SK-N-SH treated with all-trans-retinoic acid at 6 μM for 48 hours (cell line): ENCODE measurements around the gene KCNMA1.

Experiments used
- ATAC-seq: fragments of 200-7000 bp; cut with Tn5 transposase; 3 replicates; pipeline ENCODE4 v1.9.1; 2020; ENCODE audit warnings: mild to moderate bottlenecking, moderate library complexity
- ARNTL ChIP-seq: fragments of 450-650 bp; formaldehyde crosslinking; IDR thresholded peaks from 2 replicates; pipeline ENCODE4 v1.5.0; 2020; ENCODE audit warnings: low read depth, mild to moderate bottlenecking, moderate library complexity, borderline replicate concordance
- BACH2 ChIP-seq: fragments of 250-450 bp; sonication (Bioruptor Pico); IDR thresholded peaks from 2 replicates; pipeline ENCODE4 v1.9.0; 2021; ENCODE audit warnings: mild to moderate bottlenecking, borderline replicate concordance
- CSDC2 ChIP-seq: fragments of 250-450 bp; sonication (Bioruptor Pico); IDR thresholded peaks from 2 replicates; pipeline ENCODE4 v1.5.0; 2020; ENCODE audit warnings: mild to moderate bottlenecking, moderate library complexity
- ESRRG ChIP-seq: fragments of 250-450 bp; sonication (Bioruptor Pico); IDR thresholded peaks from 2 replicates; pipeline ENCODE4 v1.6.1; 2021; ENCODE audit warnings: mild to moderate bottlenecking
- GLIS3 ChIP-seq: fragments of 250-450 bp; sonication (Bioruptor Pico); IDR thresholded peaks from 2 replicates; pipeline ENCODE4 v1.5.0; 2020; ENCODE audit warnings: mild to moderate bottlenecking, moderate library complexity
- ISL1 ChIP-seq: fragments of 250-450 bp; sonication (Bioruptor Pico); IDR thresholded peaks from 2 replicates; pipeline ENCODE4 v2.1.2; 2022; ENCODE audit warnings: mild to moderate bottlenecking, moderate library complexity
- OSR1 ChIP-seq: fragments of 250-450 bp; sonication (Bioruptor Pico); IDR thresholded peaks from 2 replicates; pipeline ENCODE4 v1.8.0; 2022; ENCODE audit warnings: moderate library complexity, mild to moderate bottlenecking, inconsistent platforms
- PPARA ChIP-seq: fragments of 250-450 bp; sonication (Bioruptor Pico); IDR thresholded peaks from 2 replicates; pipeline ENCODE4 v1.5.0; 2020; ENCODE audit warnings: mild to moderate bottlenecking, borderline replicate concordance
- RARB ChIP-seq: fragments of 250-450 bp; sonication (Bioruptor Pico); IDR thresholded peaks from 2 replicates; pipeline ENCODE4 v1.8.0; 2021; ENCODE audit warnings: mild to moderate bottlenecking, moderate library complexity
- SNAI2 ChIP-seq: fragments of 250-450 bp; sonication (Bioruptor Pico); IDR thresholded peaks from 2 replicates; pipeline ENCODE4 v1.5.0; 2020; ENCODE audit warnings: mild to moderate bottlenecking, moderate library complexity
- TCF4 ChIP-seq: fragments of 250-450 bp; sonication (Bioruptor Pico); IDR thresholded peaks from 2 replicates; pipeline ENCODE4 v1.8.0; 2021; ENCODE audit warnings: mild to moderate bottlenecking, moderate library complexity, borderline replicate concordance
- ZC3H10 ChIP-seq: fragments of 250-450 bp; sonication (Bioruptor Pico); IDR thresholded peaks from 2 replicates; pipeline ENCODE4 v1.5.1; 2021; ENCODE audit warnings: mild to moderate bottlenecking, moderate library complexity
- ZFP3 ChIP-seq: fragments of 250-450 bp; sonication (Bioruptor Pico); IDR thresholded peaks from 2 replicates; pipeline ENCODE4 v1.5.0; 2020; ENCODE audit warnings: mild to moderate bottlenecking, moderate library complexity
- ZFP30 ChIP-seq: fragments of 450-650 bp; formaldehyde crosslinking; IDR thresholded peaks from 2 replicates; pipeline ENCODE4 v1.5.0; 2022; ENCODE audit warnings: mild to moderate bottlenecking, moderate library complexity
- ZNF70 ChIP-seq: fragments of 450-650 bp; formaldehyde crosslinking; IDR thresholded peaks from 2 replicates; pipeline ENCODE4 v1.5.0; 2020; ENCODE audit warnings: mild to moderate bottlenecking, moderate library complexity
- ZNF8 ChIP-seq: fragments of 450-650 bp; formaldehyde crosslinking; IDR thresholded peaks from 2 replicates; pipeline ENCODE4 v1.5.0; 2020; ENCODE audit warnings: mild to moderate bottlenecking, moderate library complexity
- TF ChIP-seq, protein P1 (sequence below): fragments of 250-450 bp; sonication (Bioruptor Pico); IDR thresholded peaks from 2 replicates; pipeline ENCODE4 v1.5.1; 2020; ENCODE audit warnings: low read depth, mild to moderate bottlenecking, moderate library complexity
- TF ChIP-seq, protein P2 (sequence below): fragments of 250-450 bp; sonication (Bioruptor Pico); IDR thresholded peaks from 2 replicates; pipeline ENCODE4 v1.5.1; 2021; ENCODE audit warnings: mild to moderate bottlenecking, moderate library complexity
- TF ChIP-seq, protein P3 (sequence below): fragments of 250-450 bp; sonication (Bioruptor Pico); IDR thresholded peaks from 2 replicates; pipeline ENCODE4 v1.8.0; 2020; ENCODE audit warnings: mild to moderate bottlenecking, moderate library complexity, borderline replicate concordance
- TF ChIP-seq, protein P4 (sequence below): fragments of 250-450 bp; sonication (Bioruptor Pico); IDR thresholded peaks from 2 replicates; pipeline ENCODE4 v1.8.0; 2021; ENCODE audit warnings: low read depth, mild to moderate bottlenecking, moderate library complexity, borderline replicate concordance
- TF ChIP-seq, protein P5 (sequence below): fragments of 250-450 bp; sonication (Bioruptor Pico); IDR thresholded peaks from 2 replicates; pipeline ENCODE4 v1.5.0; 2020; ENCODE audit warnings: mild to moderate bottlenecking, moderate library complexity

Gene KCNMA1

DNA sequence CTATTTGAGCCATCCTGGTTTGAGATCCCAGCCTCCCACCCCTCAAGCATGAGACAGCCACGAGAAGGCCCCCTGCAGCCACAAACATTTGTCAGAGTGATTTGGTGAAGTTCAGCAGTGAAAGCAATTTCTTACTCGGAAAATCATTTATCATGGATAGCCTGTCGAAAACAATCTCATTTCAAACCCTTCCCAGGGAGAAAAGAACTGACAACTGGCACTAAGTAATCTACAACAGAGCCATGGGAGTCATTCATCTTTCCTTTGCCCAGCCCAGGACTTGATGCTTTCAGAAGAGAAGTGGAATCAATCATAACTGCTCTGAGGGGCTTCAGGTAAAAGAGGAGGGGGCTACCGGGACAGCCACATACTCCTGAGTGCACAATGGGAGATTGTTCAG, 411.2 kb downstream of the KCNMA1 start (continued):
- TF ChIP-seq BACH2: no peak

DNA sequence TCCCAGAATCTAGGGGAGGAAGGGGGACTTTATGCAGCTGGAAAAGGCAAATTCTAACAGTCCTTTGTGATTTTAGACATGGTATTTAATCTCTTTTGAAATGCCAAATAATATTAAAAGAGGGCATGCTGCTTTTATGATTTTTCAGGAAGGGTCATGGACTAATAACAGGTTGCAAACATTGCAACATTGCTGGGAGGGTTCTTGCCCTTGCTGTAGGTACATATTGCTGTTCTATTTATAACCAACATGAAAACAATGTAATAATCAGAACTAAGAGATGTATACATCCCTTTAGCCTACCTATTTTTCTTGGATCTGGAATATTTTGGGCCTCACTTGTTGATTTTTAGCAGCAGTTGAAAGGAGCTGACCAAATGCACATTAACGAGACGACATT, 411.6 kb downstream of the KCNMA1 start:
- no peak for TF ChIP-seq ZC3H10 (CRISPR knock-in tag)
- no peak for TF ChIP-seq SNAI2 (CRISPR knock-in tag)
- TF ChIP-seq ZFP3 (CRISPR knock-in tag): no peak
- TF ChIP-seq TCF4: no peak
- TF ChIP-seq RARB: no peak
- no peak for TF ChIP-seq ZNF8
- TF ChIP-seq BACH2: no peak
- TF ChIP-seq, protein P1, sequence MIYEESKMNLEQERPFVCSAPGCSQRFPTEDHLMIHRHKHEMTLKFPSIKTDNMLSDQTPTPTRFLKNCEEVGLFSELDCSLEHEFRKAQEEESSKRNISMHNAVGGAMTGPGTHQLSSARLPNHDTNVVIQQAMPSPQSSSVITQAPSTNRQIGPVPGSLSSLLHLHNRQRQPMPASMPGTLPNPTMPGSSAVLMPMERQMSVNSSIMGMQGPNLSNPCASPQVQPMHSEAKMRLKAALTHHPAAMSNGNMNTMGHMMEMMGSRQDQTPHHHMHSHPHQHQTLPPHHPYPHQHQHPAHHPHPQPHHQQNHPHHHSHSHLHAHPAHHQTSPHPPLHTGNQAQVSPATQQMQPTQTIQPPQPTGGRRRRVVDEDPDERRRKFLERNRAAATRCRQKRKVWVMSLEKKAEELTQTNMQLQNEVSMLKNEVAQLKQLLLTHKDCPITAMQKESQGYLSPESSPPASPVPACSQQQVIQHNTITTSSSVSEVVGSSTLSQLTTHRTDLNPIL (CRISPR knock-in tag): no peak
- no peak for TF ChIP-seq GLIS3
- TF ChIP-seq ESRRG (CRISPR knock-in tag): no peak
- TF ChIP-seq, protein P2, sequence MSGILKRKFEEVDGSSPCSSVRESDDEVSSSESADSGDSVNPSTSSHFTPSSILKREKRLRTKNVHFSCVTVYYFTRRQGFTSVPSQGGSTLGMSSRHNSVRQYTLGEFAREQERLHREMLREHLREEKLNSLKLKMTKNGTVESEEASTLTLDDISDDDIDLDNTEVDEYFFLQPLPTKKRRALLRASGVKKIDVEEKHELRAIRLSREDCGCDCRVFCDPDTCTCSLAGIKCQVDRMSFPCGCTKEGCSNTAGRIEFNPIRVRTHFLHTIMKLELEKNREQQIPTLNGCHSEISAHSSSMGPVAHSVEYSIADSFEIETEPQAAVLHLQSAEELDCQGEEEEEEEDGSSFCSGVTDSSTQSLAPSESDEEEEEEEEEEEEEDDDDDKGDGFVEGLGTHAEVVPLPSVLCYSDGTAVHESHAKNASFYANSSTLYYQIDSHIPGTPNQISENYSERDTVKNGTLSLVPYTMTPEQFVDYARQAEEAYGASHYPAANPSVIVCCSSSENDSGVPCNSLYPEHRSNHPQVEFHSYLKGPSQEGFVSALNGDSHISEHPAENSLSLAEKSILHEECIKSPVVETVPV: no peak
- TF ChIP-seq, protein P3, sequence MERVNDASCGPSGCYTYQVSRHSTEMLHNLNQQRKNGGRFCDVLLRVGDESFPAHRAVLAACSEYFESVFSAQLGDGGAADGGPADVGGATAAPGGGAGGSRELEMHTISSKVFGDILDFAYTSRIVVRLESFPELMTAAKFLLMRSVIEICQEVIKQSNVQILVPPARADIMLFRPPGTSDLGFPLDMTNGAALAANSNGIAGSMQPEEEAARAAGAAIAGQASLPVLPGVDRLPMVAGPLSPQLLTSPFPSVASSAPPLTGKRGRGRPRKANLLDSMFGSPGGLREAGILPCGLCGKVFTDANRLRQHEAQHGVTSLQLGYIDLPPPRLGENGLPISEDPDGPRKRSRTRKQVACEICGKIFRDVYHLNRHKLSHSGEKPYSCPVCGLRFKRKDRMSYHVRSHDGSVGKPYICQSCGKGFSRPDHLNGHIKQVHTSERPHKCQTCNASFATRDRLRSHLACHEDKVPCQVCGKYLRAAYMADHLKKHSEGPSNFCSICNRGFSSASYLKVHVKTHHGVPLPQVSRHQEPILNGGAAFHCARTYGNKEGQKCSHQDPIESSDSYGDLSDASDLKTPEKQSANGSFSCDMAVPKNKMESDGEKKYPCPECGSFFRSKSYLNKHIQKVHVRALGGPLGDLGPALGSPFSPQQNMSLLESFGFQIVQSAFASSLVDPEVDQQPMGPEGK (CRISPR knock-in tag): no peak
- no peak for TF ChIP-seq OSR1
- TF ChIP-seq CSDC2 (CRISPR knock-in tag): no peak
- TF ChIP-seq ZNF70 (CRISPR knock-in tag): no peak
- TF ChIP-seq, protein P4, sequence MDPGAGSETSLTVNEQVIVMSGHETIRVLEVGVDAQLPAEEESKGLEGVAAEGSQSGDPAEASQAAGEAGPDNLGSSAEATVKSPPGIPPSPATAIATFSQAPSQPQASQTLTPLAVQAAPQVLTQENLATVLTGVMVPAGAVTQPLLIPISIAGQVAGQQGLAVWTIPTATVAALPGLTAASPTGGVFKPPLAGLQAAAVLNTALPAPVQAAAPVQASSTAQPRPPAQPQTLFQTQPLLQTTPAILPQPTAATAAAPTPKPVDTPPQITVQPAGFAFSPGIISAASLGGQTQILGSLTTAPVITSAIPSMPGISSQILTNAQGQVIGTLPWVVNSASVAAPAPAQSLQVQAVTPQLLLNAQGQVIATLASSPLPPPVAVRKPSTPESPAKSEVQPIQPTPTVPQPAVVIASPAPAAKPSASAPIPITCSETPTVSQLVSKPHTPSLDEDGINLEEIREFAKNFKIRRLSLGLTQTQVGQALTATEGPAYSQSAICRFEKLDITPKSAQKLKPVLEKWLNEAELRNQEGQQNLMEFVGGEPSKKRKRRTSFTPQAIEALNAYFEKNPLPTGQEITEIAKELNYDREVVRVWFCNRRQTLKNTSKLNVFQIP (CRISPR knock-in tag): no peak
- TF ChIP-seq ARNTL (CRISPR knock-in tag): no peak
- TF ChIP-seq, protein P5, sequence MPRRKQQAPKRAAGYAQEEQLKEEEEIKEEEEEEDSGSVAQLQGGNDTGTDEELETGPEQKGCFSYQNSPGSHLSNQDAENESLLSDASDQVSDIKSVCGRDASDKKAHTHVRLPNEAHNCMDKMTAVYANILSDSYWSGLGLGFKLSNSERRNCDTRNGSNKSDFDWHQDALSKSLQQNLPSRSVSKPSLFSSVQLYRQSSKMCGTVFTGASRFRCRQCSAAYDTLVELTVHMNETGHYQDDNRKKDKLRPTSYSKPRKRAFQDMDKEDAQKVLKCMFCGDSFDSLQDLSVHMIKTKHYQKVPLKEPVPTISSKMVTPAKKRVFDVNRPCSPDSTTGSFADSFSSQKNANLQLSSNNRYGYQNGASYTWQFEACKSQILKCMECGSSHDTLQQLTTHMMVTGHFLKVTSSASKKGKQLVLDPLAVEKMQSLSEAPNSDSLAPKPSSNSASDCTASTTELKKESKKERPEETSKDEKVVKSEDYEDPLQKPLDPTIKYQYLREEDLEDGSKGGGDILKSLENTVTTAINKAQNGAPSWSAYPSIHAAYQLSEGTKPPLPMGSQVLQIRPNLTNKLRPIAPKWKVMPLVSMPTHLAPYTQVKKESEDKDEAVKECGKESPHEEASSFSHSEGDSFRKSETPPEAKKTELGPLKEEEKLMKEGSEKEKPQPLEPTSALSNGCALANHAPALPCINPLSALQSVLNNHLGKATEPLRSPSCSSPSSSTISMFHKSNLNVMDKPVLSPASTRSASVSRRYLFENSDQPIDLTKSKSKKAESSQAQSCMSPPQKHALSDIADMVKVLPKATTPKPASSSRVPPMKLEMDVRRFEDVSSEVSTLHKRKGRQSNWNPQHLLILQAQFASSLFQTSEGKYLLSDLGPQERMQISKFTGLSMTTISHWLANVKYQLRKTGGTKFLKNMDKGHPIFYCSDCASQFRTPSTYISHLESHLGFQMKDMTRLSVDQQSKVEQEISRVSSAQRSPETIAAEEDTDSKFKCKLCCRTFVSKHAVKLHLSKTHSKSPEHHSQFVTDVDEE: no peak
- no peak for TF ChIP-seq ZFP30 (CRISPR knock-in tag)
- TF ChIP-seq, all 23 proteins: peak for 0
- ATAC-seq: no peak

DNA sequence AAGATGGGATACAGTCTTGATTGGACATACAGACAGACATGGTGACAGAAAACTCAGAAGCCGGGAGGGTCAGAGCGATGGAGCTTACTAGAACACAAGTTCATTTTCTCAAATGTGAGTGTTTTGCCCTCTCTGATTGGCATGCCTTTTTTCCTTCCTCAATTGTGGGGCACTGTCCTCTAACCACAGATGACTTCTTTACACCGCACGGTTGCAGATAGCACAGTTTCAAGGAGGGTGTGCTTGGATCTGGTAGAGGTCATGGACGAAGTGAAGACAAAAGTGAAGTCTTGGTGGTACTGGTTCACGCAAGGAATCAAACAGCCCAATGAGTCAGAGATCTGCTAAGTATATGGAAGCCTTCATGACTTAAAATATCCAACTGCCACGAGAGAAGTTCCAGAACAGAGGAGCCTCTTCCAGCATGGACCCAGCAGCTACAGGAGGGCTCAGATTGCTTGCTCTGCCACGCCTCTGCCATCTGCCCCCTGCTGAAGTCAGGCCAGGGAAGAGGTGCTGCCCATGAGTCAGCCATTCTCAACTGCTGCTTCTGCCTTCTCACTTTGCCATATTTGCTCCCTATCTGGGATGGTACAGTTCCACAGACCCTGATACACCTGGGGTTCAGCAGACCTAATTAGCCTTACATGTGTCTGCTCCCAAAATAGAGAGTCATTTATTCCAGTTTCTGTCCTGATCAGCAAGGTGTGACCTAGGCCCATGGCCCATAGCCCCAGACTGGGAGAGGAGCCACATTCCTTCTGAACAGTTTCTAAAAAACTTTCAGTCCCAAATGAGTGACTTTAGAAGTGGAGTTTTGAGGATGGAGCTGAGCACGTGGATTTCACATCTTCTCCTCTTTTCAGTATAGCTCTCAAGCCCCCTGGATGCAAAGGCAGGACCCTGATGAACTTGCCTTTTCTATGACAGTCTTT, 413.8 kb downstream of the KCNMA1 start:
- TF ChIP-seq SNAI2 (CRISPR knock-in tag) (no peak), TCF4 (no peak), ZNF8 (no peak), ISL1 (CRISPR knock-in tag) (no peak), PPARA (CRISPR knock-in tag) (no peak), OSR1 (no peak), ZFP3 (CRISPR knock-in tag) (no peak), GLIS3 (no peak), RARB (no peak)
- TF ChIP-seq, protein P5: no peak
- TF ChIP-seq, all 23 proteins: peak for 0
- peak; percentile 76 for ATAC-seq
